GM10266 (cell line): ENCODE results near the gene CLTA.

Source experiments
- DNase-seq: peaks from one replicate; pipeline ENCODE4 v3.0.0; 2012; ENCODE audit errors: extremely low spot score
- CTCF ChIP-seq: IDR thresholded peaks from 2 replicates; pipeline ENCODE4 v1.5.1; 2012; ENCODE audit warnings: mild to moderate bottlenecking, low read depth; ENCODE audit not compliant: control insufficient read depth, insufficient read depth; ENCODE audit errors: missing control alignments

Gene CLTA

GRCh38 chr9:36245906-36246305 is 55.2 kb downstream of the CLTA start:
- no peak for DNase-seq
- no peak for TF ChIP-seq CTCF

- TF ChIP-seq CTCF = no peak
- no peak for DNase-seq
Measured at GRCh38 chr9:36247356-36247755, 56.6 kb downstream of the CLTA start.

- DNase-seq = peak; percentile 29
- peak; percentile 10 for TF ChIP-seq CTCF
Measured at GRCh38 chr9:36248061-36248460, 57.3 kb downstream of the CLTA start.

GRCh38 chr9:36249189-36249588 is 58.5 kb downstream of the CLTA start:
- no peak for DNase-seq
- no peak for TF ChIP-seq CTCF

GRCh38 chr9:36250079-36250478 is 59.4 kb downstream of the CLTA start:
- DNase-seq = no peak
- no peak for TF ChIP-seq CTCF

- no peak for TF ChIP-seq CTCF
- DNase-seq = no peak
Measured at GRCh38 chr9:36251428-36251827, 60.7 kb downstream of the CLTA start.

GRCh38 chr9:36258208-36258995 is 67.7 kb downstream of the CLTA start, which contains the start of gene GNE:
Gene GNE, minus strand, starts transcription at chr9:36258448. Its CDS starts 9,093 bp downstream, at chr9:36249355.
- TF ChIP-seq CTCF = no peak
- peak; percentile 94 for DNase-seq
